ENCODE results near the gene SPCS3.

DNA sequence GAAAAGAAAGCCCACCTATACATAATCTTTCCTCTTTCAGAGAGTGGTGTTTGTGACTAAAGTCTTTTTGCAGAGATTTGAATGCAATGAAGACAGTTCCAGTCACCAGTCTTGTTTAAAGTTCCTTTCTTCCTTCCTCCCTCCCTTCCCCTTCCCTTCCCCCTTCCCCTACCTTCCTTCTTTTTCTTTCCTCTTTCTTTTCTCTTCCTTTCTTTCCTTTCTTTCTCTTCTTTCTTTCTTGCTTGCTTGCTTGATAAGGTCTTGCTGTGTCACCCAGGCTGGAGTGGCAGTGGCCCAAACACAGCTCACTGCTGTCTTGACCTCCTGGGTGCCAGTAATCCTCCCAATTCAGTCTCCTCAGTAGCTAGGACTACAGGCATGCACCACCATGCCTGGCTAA lies 31.7 kb upstream of the SPCS3 start:
- no peak for TF ChIP-seq EZH2 (IDR thresholded peaks at IDR 0.05; ENCODE audit: low read depth, unreplicated experiment)
- TF ChIP-seq, protein P1, sequence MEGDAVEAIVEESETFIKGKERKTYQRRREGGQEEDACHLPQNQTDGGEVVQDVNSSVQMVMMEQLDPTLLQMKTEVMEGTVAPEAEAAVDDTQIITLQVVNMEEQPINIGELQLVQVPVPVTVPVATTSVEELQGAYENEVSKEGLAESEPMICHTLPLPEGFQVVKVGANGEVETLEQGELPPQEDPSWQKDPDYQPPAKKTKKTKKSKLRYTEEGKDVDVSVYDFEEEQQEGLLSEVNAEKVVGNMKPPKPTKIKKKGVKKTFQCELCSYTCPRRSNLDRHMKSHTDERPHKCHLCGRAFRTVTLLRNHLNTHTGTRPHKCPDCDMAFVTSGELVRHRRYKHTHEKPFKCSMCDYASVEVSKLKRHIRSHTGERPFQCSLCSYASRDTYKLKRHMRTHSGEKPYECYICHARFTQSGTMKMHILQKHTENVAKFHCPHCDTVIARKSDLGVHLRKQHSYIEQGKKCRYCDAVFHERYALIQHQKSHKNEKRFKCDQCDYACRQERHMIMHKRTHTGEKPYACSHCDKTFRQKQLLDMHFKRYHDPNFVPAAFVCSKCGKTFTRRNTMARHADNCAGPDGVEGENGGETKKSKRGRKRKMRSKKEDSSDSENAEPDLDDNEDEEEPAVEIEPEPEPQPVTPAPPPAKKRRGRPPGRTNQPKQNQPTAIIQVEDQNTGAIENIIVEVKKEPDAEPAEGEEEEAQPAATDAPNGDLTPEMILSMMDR (conservative IDR thresholded peaks at IDR 0.05; ENCODE audit: low read depth in 2 of 2) = no peak
- TF ChIP-seq, protein P2, sequence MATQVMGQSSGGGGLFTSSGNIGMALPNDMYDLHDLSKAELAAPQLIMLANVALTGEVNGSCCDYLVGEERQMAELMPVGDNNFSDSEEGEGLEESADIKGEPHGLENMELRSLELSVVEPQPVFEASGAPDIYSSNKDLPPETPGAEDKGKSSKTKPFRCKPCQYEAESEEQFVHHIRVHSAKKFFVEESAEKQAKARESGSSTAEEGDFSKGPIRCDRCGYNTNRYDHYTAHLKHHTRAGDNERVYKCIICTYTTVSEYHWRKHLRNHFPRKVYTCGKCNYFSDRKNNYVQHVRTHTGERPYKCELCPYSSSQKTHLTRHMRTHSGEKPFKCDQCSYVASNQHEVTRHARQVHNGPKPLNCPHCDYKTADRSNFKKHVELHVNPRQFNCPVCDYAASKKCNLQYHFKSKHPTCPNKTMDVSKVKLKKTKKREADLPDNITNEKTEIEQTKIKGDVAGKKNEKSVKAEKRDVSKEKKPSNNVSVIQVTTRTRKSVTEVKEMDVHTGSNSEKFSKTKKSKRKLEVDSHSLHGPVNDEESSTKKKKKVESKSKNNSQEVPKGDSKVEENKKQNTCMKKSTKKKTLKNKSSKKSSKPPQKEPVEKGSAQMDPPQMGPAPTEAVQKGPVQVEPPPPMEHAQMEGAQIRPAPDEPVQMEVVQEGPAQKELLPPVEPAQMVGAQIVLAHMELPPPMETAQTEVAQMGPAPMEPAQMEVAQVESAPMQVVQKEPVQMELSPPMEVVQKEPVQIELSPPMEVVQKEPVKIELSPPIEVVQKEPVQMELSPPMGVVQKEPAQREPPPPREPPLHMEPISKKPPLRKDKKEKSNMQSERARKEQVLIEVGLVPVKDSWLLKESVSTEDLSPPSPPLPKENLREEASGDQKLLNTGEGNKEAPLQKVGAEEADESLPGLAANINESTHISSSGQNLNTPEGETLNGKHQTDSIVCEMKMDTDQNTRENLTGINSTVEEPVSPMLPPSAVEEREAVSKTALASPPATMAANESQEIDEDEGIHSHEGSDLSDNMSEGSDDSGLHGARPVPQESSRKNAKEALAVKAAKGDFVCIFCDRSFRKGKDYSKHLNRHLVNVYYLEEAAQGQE (IDR thresholded peaks at IDR 0.05; ENCODE audit: unreplicated experiment) = no peak

All from GM23338 (cell line).